Measurements from ENCODE around the gene USP34. TPM values are rescaled to one million over a fixed set of nuclear protein-coding genes. Genes with fewer than 3 reads are reported as not detected.

The USP34 gene
- total and polyA plus RNA-seq, 9 of the 15 experiments (the other 6 are each of a cell fraction or from before 2014, with no cell fraction given), result 19.8 to 108 (median 67.8) TPM

DNA sequence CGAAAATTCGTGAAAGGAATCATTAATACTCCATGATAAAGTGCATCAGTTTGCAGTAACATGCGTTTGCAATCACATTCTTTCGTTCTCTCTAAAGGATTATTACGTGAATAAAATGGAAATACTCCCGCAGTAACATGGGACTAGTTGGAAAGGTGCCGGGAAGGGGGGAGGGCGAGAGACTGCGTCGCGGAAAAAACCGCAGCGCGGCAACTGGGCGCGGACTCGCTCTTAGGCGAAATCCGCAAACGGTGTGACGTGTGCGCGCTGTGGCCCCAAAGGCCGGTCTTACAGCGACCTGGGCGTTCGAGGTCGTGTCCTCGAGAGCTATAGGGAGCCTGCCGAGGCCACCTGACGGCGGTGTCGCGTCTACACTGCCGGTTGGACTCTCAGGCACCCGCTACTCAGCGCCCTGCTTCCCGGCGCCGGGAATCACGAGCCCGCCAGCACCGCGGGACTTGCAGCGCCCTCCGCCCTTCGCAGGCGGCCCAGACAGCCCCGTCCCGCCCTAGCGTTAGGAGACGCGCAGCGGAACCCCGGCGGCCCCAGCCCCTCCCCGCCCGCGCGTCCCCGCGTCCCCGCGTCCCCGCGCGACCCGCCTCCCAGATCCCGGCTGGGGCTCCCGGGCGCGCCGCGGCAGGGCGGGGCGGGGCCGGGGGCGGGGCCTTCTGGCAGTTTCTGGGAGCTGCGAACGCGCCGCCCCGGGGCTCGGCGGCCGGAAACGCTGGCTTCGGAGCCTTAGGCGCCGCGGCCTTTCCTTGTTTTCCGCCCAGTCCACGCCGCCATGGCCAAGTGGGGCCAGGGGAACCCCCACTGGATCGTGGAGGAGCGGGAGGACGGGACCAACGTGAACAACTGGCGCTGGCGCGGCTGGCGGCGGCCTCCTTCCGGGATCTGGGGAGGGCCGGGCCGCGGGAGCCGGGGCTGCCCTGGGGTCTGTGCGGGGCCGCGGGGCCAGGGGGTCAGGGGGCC is 293.8 kb downstream of the USP34 start (continued):
- TF ChIP-seq, protein P1, sequence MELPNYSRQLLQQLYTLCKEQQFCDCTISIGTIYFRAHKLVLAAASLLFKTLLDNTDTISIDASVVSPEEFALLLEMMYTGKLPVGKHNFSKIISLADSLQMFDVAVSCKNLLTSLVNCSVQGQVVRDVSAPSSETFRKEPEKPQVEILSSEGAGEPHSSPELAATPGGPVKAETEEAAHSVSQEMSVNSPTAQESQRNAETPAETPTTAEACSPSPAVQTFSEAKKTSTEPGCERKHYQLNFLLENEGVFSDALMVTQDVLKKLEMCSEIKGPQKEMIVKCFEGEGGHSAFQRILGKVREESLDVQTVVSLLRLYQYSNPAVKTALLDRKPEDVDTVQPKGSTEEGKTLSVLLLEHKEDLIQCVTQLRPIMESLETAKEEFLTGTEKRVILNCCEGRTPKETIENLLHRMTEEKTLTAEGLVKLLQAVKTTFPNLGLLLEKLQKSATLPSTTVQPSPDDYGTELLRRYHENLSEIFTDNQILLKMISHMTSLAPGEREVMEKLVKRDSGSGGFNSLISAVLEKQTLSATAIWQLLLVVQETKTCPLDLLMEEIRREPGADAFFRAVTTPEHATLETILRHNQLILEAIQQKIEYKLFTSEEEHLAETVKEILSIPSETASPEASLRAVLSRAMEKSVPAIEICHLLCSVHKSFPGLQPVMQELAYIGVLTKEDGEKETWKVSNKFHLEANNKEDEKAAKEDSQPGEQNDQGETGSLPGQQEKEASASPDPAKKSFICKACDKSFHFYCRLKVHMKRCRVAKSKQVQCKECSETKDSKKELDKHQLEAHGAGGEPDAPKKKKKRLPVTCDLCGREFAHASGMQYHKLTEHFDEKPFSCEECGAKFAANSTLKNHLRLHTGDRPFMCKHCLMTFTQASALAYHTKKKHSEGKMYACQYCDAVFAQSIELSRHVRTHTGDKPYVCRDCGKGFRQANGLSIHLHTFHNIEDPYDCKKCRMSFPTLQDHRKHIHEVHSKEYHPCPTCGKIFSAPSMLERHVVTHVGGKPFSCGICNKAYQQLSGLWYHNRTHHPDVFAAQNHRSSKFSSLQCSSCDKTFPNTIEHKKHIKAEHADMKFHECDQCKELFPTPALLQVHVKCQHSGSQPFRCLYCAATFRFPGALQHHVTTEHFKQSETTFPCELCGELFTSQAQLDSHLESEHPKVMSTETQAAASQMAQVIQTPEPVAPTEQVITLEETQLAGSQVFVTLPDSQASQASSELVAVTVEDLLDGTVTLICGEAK (IDR thresholded peaks at IDR 0.05), result no peak; the same call in 1 of the 2 replicates
- TF ChIP-seq, protein P1 (CRISPR knock-in tag; IDR thresholded peaks at IDR 0.05), result no peak
- TF ChIP-seq ATF3 (IDR thresholded peaks at IDR 0.05), result peak; percentile 47; the same call in 1 of the 2 replicates
- TF ChIP-seq ATF3 (CRISPR knock-in tag; conservative IDR thresholded peaks at IDR 0.05), result no peak
- no peak for TF ChIP-seq ZNF23 (CRISPR knock-in tag; IDR thresholded peaks at IDR 0.05)
- no peak for TF ChIP-seq PHB (CRISPR knock-in tag; IDR thresholded peaks at IDR 0.05)
- peak; percentile 100 for TF ChIP-seq ZSCAN29 (IDR thresholded peaks at IDR 0.05)
- peak; percentile 47 for TF ChIP-seq PCBP1 (IDR thresholded peaks at IDR 0.05; ENCODE audit: low read depth, low read length, poor library complexity, severe bottlenecking)
- 0 out of 4 replicates have a peak, but pooled peaks of 1 of the 2 experiments have one; percentile 57 for TF ChIP-seq TRIM24 (IDR thresholded peaks at IDR 0.05)
- TF ChIP-seq MTA3 (IDR thresholded peaks at IDR 0.05; ENCODE audit: borderline replicate concordance), result peak; percentile 79; the same call in 1 of the 2 replicates
- TF ChIP-seq MYC (IDR thresholded peaks at IDR 0.05; ENCODE audit: low read depth, low read length), result peak; percentile 67; the same call in 1 of the 2 replicates
- peak; percentile 75; the same call in 1 of the 2 replicates for TF ChIP-seq MYC (CRISPR knock-in tag; IDR thresholded peaks at IDR 0.05; ENCODE audit: borderline replicate concordance, low read depth)
- TF ChIP-seq EZH2 (IDR thresholded peaks at IDR 0.05; ENCODE audit: borderline replicate concordance, low read depth, low read length), result no peak
- no peak for TF ChIP-seq PPARD (CRISPR knock-in tag; IDR thresholded peaks at IDR 0.05)
- no peak for TF ChIP-seq MECOM (CRISPR knock-in tag; IDR thresholded peaks at IDR 0.05)

Data from K562 (cell line).